Karpas-422 (cell line): ENCODE data around the gene TNFRSF19. TPM values are rescaled to one million over a fixed set of nuclear protein-coding genes. Genes with fewer than 3 reads are reported as not detected.
A peak's percentile ranks its signal among the peaks of the same experiment; 100 is the strongest.

Source experiments
- DNase-seq: peaks from one replicate; pipeline ENCODE4 v3.0.0-alpha.2; 2015
- H2AFZ ChIP-seq: fragments of 200-600 bp; sonication (generic); 2 replicates; pipeline ENCODE4 v1.6.1; 2014; ENCODE audit warnings: antibody characterized with exemption, low read length, mixed read lengths
- H3K27ac ChIP-seq: fragments of 200-600 bp; sonication (generic); 2 replicates; pipeline ENCODE4 v1.5.1; 2014; ENCODE audit warnings: mild to moderate bottlenecking, low read length, moderate library complexity
- H3K27me3 ChIP-seq: fragments of 200-600 bp; sonication (generic); 2 replicates; pipeline ENCODE4 v1.6.1; 2014; ENCODE audit warnings: low read length, mixed read lengths
- H3K36me3 ChIP-seq: fragments of 200-600 bp; sonication (generic); 2 replicates; pipeline ENCODE4 v1.6.1; 2014; ENCODE audit warnings: low read length, mixed read lengths; ENCODE audit not compliant: insufficient read depth
- H3K4me1 ChIP-seq: fragments of 200-600 bp; sonication (generic); 2 replicates; pipeline ENCODE4 v1.6.1; 2014; ENCODE audit warnings: mild to moderate bottlenecking, low read length, mixed read lengths
- H3K4me2 ChIP-seq: fragments of 200-600 bp; sonication (generic); 2 replicates; pipeline ENCODE4 v1.6.1; 2014; ENCODE audit warnings: low read length, low read depth, mild to moderate bottlenecking; ENCODE audit not compliant: poor library complexity, severe bottlenecking
- H3K4me3 ChIP-seq: fragments of 200-600 bp; sonication (generic); 2 replicates; pipeline ENCODE4 v1.5.1; 2014; ENCODE audit warnings: mild to moderate bottlenecking, antibody characterized with exemption, low read length, mixed read lengths
- H3K79me2 ChIP-seq: fragments of 200-600 bp; sonication (generic); 2 replicates; pipeline ENCODE4 v1.6.1; 2014; ENCODE audit warnings: mild to moderate bottlenecking, low read length, mixed read lengths
- H3K9ac ChIP-seq: fragments of 200-600 bp; sonication (generic); 2 replicates; pipeline ENCODE4 v1.6.0; 2014; ENCODE audit warnings: low read length
- H3K9me2 ChIP-seq: fragments of 200-600 bp; sonication (generic), shearing (Covaris generic); replicated peaks from 2 replicates; pipeline ENCODE4 v1.6.0; 2014; ENCODE audit warnings: mild to moderate bottlenecking, low read length, moderate library complexity; ENCODE audit not compliant: insufficient read depth
- H3K9me3 ChIP-seq: fragments of 300-700, 200-600 bp; sonication (generic); 2 replicates; pipeline ENCODE4 v1.6.1; 2014; ENCODE audit warnings: low read length, mixed read lengths
- H4K20me1 ChIP-seq: fragments of 200-600 bp; sonication (generic); 2 replicates; pipeline ENCODE4 v1.6.1; 2014; ENCODE audit warnings: mild to moderate bottlenecking, antibody characterized with exemption, low read length, low read depth; ENCODE audit not compliant: insufficient read depth
- total RNA-seq: library from RNA; depleted of rRNA; stranded (reverse); fragments of >200 nt; shearing (Covaris generic); gene quantifications from 2 replicates; pipeline ENCODE4 v1.2.3, GENCODE V29; 2014; ENCODE audit warnings: low replicate concordance

Gene TNFRSF19
- total RNA-seq, 1 experiment from 2014 or later, result not detected

GRCh38 chr13:23628765-23629565 is 58.8 kb downstream of the TNFRSF19 start:
- Histone ChIP-seq H3K9me3 (no peaks in the 10 kb centered on the region), H4K20me1 (no peaks in the 10 kb centered on the region), H3K36me3 (no peaks in the 10 kb centered on the region), H3K4me3 (no peak overlapping the region), H3K79me2 (no peaks in the 10 kb centered on the region), H3K27me3 (no peaks in the 10 kb centered on the region), H3K9me2 (no peaks in the 10 kb centered on the region), H3K27ac (no peak overlapping the region), H3K9ac (no peak overlapping the region), H2AFZ (no peak overlapping the region), H3K4me1 (no peaks in the 10 kb centered on the region), H3K4me2 (no peak overlapping the region)
- peak; percentile 28 for DNase-seq

GRCh38 chr13:23629566-23630272 is 59.5 kb downstream of the TNFRSF19 start:
- Histone ChIP-seq H3K9me2 (no peaks in the 10 kb centered on the region), H3K4me2 (no peak overlapping the region), H3K79me2 (no peaks in the 10 kb centered on the region), H3K9ac (no peak overlapping the region), H4K20me1 (no peaks in the 10 kb centered on the region), H3K4me3 (no peak overlapping the region), H3K9me3 (no peaks in the 10 kb centered on the region), H2AFZ (no peak overlapping the region), H3K36me3 (no peaks in the 10 kb centered on the region), H3K27ac (no peak overlapping the region), H3K27me3 (no peaks in the 10 kb centered on the region), H3K4me1 (no peaks in the 10 kb centered on the region)
- DNase-seq, result peak; percentile 16

GRCh38 chr13:23630349-23631093 is 60.3 kb downstream of the TNFRSF19 start:
- H3K9ac ChIP-seq, result no peak overlapping the region
- peak; percentile 14 for DNase-seq
- no peaks in the 10 kb centered on the region for H3K79me2 ChIP-seq
- H3K4me3 ChIP-seq, result no peak overlapping the region
- H3K4me1 ChIP-seq, result no peaks in the 10 kb centered on the region
- no peaks in the 10 kb centered on the region for H3K9me3 ChIP-seq
- no peaks in the 10 kb centered on the region for H4K20me1 ChIP-seq
- no peaks in the 10 kb centered on the region for H3K36me3 ChIP-seq
- no peaks in the 10 kb centered on the region for H3K27me3 ChIP-seq
- no peak overlapping the region for H3K27ac ChIP-seq
- H3K4me2 ChIP-seq, result no peak overlapping the region
- no peak overlapping the region for H2AFZ ChIP-seq
- no peaks in the 10 kb centered on the region for H3K9me2 ChIP-seq

DNA sequence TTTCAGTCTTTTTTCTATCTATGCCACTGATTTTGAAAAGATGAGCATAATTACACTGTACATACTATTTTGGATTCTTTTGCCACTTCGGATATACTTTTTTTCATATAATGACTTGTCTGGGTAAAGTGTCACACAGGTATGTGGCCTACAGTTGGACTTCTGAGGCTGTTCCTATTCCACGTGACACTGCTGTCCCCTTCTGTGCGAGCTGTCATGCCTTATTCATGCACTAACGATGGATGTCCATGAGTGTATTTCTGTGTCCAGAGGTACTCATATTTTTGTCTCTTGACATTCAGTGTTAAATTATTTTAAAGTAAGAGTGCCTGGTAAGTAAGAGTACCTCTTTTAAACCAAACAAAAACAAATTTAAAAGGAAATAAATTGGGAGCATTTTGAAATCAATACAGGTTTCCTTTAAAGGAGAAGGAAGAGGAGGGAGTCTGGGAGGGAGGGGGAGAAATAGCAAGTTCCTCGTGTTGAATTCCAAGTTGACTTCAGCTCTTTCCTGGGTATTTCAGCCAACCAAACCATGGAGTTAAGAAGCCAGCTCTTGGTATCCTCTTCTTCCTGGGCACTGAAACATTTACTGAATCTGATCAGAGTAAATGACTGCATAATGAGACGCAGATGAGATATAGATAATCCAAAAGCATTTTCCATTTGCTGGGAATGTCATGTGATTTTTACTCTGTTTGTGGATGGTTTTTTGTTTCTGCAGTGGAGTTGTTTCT is 61.3 kb downstream of the TNFRSF19 start:
- Histone ChIP-seq H3K36me3 (no peaks in the 10 kb centered on the region), H3K79me2 (no peaks in the 10 kb centered on the region), H3K9ac (no peak overlapping the region), H2AFZ (no peak overlapping the region), H3K27me3 (no peaks in the 10 kb centered on the region), H3K4me2 (no peak overlapping the region), H3K9me2 (no peaks in the 10 kb centered on the region), H3K4me1 (no peaks in the 10 kb centered on the region), H3K27ac (no peak overlapping the region), H4K20me1 (no peaks in the 10 kb centered on the region), H3K4me3 (no peak overlapping the region), H3K9me3 (no peaks in the 10 kb centered on the region)
- peak; percentile 32 for DNase-seq

DNA sequence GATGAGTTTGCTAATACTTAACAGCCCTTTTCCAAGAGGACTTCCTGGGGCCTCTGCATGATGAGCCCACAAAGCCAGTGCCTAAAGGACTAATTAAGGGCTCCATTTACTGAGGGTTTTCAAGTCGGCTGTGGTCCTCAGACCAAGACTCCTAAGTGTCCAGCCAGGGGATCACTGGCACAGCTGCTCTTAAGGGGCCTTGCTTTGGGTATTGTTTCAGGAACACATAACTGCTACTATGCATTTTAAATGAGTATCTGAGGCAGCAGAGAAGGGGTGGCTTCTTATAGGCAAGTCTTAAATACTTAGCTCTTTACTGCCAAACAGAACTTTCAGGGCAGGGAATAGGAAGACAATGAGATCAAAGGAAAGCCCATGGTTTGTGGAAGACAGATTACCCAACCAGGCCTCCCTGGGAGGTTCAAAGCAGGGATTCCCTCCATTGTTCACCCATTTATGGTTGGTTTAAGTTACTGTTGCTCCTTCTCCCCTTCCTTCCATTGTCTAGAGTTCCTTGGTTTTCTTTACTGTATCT is 61.9 kb downstream of the TNFRSF19 start:
- H3K9me3 ChIP-seq, result no peaks in the 10 kb centered on the region
- H3K4me2 ChIP-seq, result no peak overlapping the region
- H3K9ac ChIP-seq, result no peak overlapping the region
- DNase-seq, result peak; percentile 27
- no peaks in the 10 kb centered on the region for H3K9me2 ChIP-seq
- no peaks in the 10 kb centered on the region for H4K20me1 ChIP-seq
- H3K79me2 ChIP-seq, result no peaks in the 10 kb centered on the region
- H3K27ac ChIP-seq, result no peak overlapping the region
- no peaks in the 10 kb centered on the region for H3K36me3 ChIP-seq
- no peak overlapping the region for H2AFZ ChIP-seq
- H3K4me1 ChIP-seq, result no peaks in the 10 kb centered on the region
- H3K4me3 ChIP-seq, result no peak overlapping the region
- H3K27me3 ChIP-seq, result no peaks in the 10 kb centered on the region

DNA sequence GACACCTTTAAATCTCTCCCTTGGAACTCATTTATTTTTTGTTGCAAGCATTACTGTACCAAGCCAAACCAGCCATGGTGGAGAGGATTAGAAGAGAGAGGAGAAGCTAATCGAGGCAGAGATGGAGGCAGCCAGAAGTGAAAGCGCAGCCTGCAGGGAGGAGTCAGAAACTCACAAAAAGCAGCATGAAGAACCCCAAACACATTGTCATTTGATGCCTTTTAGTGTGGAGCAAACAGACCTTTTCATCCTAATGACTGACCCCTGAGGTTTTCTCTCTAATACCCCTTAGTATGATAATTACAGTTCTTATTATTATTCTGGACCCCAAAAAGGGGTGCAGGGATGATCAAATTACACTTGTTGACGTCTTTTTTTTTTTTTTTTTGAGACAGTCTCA is 62.5 kb downstream of the TNFRSF19 start:
- DNase-seq, result peak; percentile 4
- H4K20me1 ChIP-seq, result no peaks in the 10 kb centered on the region
- H3K4me1 ChIP-seq, result no peaks in the 10 kb centered on the region
- H3K9me2 ChIP-seq, result no peaks in the 10 kb centered on the region
- no peaks in the 10 kb centered on the region for H3K36me3 ChIP-seq
- H3K9ac ChIP-seq, result no peak overlapping the region
- H3K27ac ChIP-seq, result no peak overlapping the region
- no peaks in the 10 kb centered on the region for H3K27me3 ChIP-seq
- no peak overlapping the region for H3K4me3 ChIP-seq
- H3K9me3 ChIP-seq, result no peaks in the 10 kb centered on the region
- no peak overlapping the region for H3K4me2 ChIP-seq
- no peak overlapping the region for H2AFZ ChIP-seq
- H3K79me2 ChIP-seq, result no peaks in the 10 kb centered on the region

DNA sequence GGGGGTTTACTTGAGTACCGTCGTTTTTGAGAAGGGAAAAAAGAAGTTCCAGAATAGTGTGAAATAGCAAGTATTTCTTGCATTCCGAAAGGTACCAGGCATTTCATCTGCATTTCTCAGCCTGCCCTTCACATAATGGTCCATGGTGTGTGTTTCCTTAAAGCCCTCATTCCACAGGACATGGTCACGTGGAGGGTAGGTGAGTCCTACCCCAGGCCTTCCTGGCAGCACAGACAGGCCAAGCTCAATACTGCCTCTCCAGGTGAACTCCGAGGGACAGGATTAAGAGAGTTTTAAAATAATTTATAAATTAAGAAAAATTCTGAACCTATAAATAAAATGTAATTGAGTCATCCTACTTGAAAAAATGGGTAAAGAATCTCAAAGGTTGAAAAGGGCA is 64.7 kb downstream of the TNFRSF19 start:
- Histone ChIP-seq H3K27ac (no peak overlapping the region), H3K27me3 (no peaks in the 10 kb centered on the region), H3K4me2 (no peak overlapping the region), H3K9me3 (no peaks in the 10 kb centered on the region), H3K9ac (no peak overlapping the region), H3K9me2 (no peaks in the 10 kb centered on the region), H2AFZ (no peak overlapping the region), H3K79me2 (no peaks in the 10 kb centered on the region), H3K36me3 (no peaks in the 10 kb centered on the region), H3K4me3 (no peak overlapping the region), H4K20me1 (no peaks in the 10 kb centered on the region), H3K4me1 (no peaks in the 10 kb centered on the region)
- DNase-seq, result peak; percentile 37
